A549 treated with CpdA at 1 μM for 4 hours (cell line): ENCODE results near the gene PLPPR2. TPM values are rescaled to one million over a fixed set of nuclear protein-coding genes. Genes with fewer than 3 reads are reported as not detected.

Experiments used
- total RNA-seq: library from RNA; stranded (reverse); fragments of 200-300 nt; extraction: Qiagen RNA extraction; gene quantifications from 5 replicates; pipeline ENCODE4 v1.2.3, GENCODE V29; 2022; ENCODE audit warnings: low read depth

PLPPR2 gene, protein sequence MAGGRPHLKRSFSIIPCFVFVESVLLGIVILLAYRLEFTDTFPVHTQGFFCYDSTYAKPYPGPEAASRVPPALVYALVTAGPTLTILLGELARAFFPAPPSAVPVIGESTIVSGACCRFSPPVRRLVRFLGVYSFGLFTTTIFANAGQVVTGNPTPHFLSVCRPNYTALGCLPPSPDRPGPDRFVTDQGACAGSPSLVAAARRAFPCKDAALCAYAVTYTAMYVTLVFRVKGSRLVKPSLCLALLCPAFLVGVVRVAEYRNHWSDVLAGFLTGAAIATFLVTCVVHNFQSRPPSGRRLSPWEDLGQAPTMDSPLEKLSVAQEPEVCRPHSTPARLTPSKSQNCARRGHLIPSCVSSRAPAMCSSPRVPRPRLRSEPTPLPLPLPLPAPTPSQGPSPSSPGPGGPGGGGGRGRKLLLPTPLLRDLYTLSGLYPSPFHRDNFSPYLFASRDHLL
- 6.8 to 10.4 TPM (median 10.3 TPM) in 5 replicates for total RNA-seq

DNA sequence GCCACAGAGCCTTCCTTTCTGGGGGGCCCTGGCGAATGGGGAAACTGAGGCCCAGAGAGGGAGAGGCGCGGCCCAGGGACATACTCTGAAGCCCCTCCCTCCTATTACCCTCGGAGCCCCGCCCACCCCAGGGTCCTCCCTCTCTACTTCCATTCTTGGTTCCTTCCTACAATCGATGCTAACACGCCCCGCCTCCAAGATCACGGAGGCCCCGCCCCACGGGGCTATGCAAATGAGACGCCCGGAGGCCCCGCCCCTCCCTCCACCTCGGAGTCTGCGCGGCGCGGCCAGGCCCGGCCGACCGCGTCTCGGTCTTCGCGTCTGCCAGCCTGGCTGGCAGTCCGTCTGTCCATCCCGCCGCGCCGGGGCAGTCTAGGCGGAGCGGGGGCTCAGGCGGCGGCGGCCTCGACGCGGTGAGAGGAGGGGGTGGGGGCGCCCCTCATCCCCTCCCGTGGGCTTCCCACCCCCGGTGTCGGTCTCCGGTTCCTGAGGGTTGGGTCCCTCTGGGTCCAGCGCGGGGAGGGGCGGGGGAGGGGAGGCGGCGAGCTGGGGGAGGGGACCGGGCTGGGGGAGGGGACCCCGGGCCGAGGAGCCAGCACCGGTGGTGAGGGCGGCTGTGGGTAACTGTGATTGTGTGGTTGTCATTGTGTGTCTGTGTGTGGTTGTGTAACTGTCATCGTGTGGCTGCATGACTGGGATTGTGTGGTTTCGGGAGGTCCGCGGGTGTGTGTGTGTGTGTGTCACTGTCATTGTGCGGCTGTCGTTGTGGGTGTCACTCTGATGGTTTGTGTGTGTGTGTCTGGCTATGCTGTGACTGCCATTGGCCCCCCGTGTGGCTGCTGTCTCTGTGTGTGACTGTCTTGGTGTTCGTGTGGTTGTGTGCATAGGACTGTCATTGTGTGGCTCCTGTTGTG is at the start of gene PLPPR2:
Gene PLPPR2 (plus strand): TSS at position 273 of the 914 bp plus-strand sequence. CDS start 2,242 bp downstream, outside the sequence.

DNA sequence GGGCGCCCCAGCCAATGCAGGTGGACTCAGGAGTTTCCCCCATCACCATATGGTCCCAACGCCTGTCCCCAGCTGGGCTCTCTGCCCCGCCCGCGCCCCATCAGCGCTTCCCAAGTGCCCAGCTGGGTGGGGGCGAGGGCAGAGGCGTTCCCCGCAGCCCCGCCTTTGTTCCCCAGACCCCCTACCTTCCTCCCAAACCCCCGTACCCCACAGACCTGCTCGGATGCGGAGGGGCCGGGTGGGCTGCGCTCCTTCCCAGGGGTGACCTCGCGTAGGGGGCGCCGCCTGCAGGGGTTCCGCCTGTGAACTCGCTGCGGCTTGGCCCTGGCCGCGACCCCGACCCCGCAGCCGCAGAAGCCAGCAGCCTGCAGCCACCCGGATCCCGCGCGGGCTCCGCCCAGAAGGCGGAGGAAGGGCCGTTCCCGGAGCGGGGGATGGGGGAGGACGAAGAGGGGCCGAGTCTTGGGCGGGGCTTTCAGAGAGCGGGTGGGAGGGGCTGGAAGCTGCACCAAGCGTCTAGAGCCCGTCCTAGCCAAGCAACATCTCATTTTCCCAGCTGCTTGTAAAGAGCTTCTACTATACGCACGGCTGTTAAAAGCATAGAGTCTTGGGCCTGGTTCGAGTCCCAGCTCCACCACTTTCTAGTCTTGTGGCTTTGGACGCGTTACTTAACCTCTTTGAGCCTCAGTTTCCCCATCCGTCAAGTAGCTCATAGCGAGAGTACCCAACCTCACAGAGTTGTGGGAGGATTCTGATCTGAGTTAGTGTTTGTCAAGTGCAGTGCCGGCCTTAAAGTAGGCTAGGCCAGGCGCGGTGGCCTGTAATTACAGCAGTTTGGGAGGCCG is 15.8 kb upstream of the PLPPR2 start, which contains the start of gene RAB3D:
Gene RAB3D (minus strand): TSS at position 404 of the 845 bp plus-strand sequence. CDS start 2,258 bp downstream, outside the sequence.

DNA sequence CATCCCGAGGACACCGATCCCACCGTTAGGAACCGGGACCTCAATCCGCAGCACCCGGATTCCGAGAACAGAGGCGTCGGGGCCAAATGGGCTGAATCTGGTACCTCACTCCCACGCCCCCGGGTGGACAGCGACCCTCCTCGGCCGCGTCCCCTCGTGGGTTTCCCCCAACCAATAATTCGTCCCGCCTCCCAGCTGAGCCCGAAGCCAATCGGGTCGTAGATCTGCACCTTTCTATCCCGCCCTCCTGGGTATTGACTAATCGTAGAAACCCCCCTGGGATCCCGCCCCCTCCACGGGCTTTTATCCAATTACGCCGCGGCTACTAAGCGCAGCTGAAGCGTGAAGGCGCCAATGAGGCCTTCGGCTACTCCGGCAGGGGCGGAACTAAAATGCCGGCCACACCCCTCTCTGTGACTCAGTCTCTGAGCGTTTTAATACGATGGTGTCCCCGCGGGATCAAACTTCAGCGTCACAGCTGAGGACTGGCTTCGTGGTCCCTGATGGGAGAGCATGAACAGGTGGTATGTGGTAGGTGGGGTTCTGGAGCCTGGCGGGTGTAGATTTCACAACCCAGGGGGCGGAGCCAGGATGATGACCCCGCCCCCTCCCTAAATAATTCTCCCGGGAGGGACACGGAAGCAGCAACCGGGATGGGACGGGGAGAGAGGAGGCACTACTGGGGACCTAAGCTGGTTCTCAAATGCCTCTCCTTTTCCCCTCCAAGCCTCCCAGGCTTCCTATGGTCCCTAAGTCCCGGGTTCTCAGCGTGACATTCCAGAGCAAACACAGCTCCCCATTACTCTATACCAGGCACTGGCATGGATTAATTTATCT is 8.9 kb upstream of the PLPPR2 start, which contains the start of the genes CCDC159 and TMEM205:
Gene CCDC159 (plus strand): TSS at position 416 of the 837 bp plus-strand sequence. CDS start 88 bp downstream, at position 504.
Gene TMEM205 (minus strand): TSS at position 165 of the 837 bp plus-strand sequence. CDS start 649 bp downstream, outside the sequence.

DNA sequence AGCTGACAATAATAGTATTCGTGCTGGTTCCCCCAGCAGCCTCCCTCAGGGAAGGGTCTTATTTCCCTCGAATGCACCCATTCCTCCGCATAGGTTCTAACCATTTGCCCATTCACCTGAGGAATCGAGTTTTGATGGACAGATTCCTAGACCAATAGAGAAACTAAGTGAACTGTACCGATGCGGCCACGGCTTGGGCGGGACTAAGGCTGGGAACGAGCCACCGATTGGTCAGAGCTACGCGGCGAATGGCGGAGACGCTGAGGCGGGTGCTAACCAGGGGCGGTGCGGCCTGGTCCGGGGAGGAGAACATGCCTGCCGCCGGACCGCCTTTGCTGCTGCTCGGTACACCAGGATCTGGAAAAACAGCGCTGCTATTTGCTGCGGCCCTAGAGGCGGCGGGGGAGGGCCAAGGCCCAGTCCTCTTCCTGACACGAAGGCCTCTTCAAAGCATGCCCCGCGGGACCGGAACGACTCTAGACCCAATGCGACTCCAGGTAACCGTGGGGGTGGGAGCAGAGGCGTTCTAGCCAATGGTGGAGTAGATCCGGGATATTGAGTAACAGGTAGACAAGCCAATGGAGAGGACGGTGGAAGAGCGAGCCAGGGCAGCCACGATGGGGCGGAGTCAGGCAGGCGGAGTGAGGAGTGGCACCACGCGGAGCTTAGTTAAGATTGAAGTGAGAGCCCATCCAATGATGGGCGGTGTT is 19.4 kb downstream of the PLPPR2 start, which contains the start of gene SWSAP1:
Gene SWSAP1 (plus strand): TSS at position 234 of the 710 bp plus-strand sequence. CDS start 15 bp downstream, at position 249.

Other genes starting within 250 kb of the PLPPR2 start
- gene SPC24, start 199.7 kb upstream of the PLPPR2 start, total RNA-seq: 9.8 to 13.8 TPM (median 12.4 TPM) in 5 replicates
- gene KANK2, start 157.9 kb upstream of the PLPPR2 start, total RNA-seq: 26.5 to 40.8 TPM (median 35.1 TPM) in 5 replicates
- gene ANGPTL8, start 115.8 kb upstream of the PLPPR2 start, total RNA-seq: not detected in 5 replicates
- gene DOCK6, start 92.9 kb upstream of the PLPPR2 start, total RNA-seq: 7.9 to 10.9 TPM (median 8.3 TPM) in 5 replicates
- gene TSPAN16, start 59.3 kb upstream of the PLPPR2 start, total RNA-seq: not detected in 5 replicates
- gene RAB3D, start 15.8 kb upstream of the PLPPR2 start, total RNA-seq: 2.4 to 3.5 TPM (median 3.0 TPM) in 5 replicates
- gene TMEM205, start 9.2 kb upstream of the PLPPR2 start, total RNA-seq: 93.6 to 128 TPM (median 112 TPM) in 5 replicates
- 4.3 to 5.6 TPM (median 5.5 TPM) in 5 replicates for gene CCDC159, start 8.9 kb upstream of the PLPPR2 start, total RNA-seq
- gene SWSAP1, start 19.2 kb downstream of the PLPPR2 start, total RNA-seq: 1.3 to 2.7 TPM (median 2.3 TPM) in 5 replicates
- 3.5 to 5.7 TPM (median 5.1 TPM) in 5 replicates for gene EPOR, start 28.9 kb downstream of the PLPPR2 start, total RNA-seq
- 1.3 to 2.4 TPM (median 1.8 TPM) in 5 replicates for gene RGL3, start 63.9 kb downstream of the PLPPR2 start, total RNA-seq
- 0.87 to 1.4 TPM (median 1.1 TPM) in 5 replicates for gene ODAD3, start 79.7 kb downstream of the PLPPR2 start, total RNA-seq
- gene PRKCSH, start 80.2 kb downstream of the PLPPR2 start, total RNA-seq: 251 to 271 TPM (median 263 TPM) in 5 replicates
- gene ELAVL3, start 125.6 kb downstream of the PLPPR2 start, total RNA-seq: 0.07 to 0.19 TPM (median 0.13 TPM) in 4 of 5 replicates, not detected in the other
- gene ZNF653, start 150.4 kb downstream of the PLPPR2 start, total RNA-seq: 4.1 to 5.9 TPM (median 5.4 TPM) in 5 replicates
- gene ECSIT, start 173.7 kb downstream of the PLPPR2 start, total RNA-seq: 30.6 to 37.0 TPM (median 32.2 TPM) in 5 replicates
- gene CNN1, start 183.4 kb downstream of the PLPPR2 start, total RNA-seq: 0.23 to 0.60 TPM (median 0.53 TPM) in 5 replicates
- gene ELOF1, start 203.8 kb downstream of the PLPPR2 start, total RNA-seq: 91.9 to 124 TPM (median 109 TPM) in 5 replicates
- gene ACP5, start 222.2 kb downstream of the PLPPR2 start, total RNA-seq: 0.10 to 0.33 TPM (median 0.24 TPM) in 4 of 5 replicates, not detected in the other
- gene ZNF627, start 242.1 kb downstream of the PLPPR2 start, total RNA-seq: 3.4 to 5.3 TPM (median 4.0 TPM) in 5 replicates